HFFc6 (cell line): ENCODE data around the gene CACNB4. TPM values are rescaled to one million over a fixed set of nuclear protein-coding genes. Genes with fewer than 3 reads are reported as not detected.
A peak's percentile ranks its signal among the peaks of the same experiment; 100 is the strongest.

Source experiments
- DNase-seq: peaks from one replicate; pipeline ENCODE4 v3.0.0-alpha.2; 2018
- H3K27ac Mint-ChIP-seq: 2 replicates; pipeline ENCODE4 v1.8.0; 2020; ENCODE audit warnings: mild to moderate bottlenecking, mixed read lengths
- H3K27me3 Mint-ChIP-seq: 2 replicates; pipeline ENCODE4 v1.8.0; 2021; ENCODE audit warnings: mild to moderate bottlenecking, moderate library complexity, mixed read lengths; ENCODE audit not compliant: insufficient read depth
- H3K36me3 Mint-ChIP-seq: 2 replicates; pipeline ENCODE4 v1.8.0; 2021; ENCODE audit warnings: low read depth, mixed read lengths
- H3K4me1 Mint-ChIP-seq: 2 replicates; pipeline ENCODE4 v1.8.0; 2020; ENCODE audit warnings: low read depth, mixed read lengths
- H3K4me3 Mint-ChIP-seq: 2 replicates; pipeline ENCODE4 v1.8.0; 2020; ENCODE audit warnings: mild to moderate bottlenecking, moderate library complexity, mixed read lengths
- H3K9me3 Mint-ChIP-seq: 2 replicates; pipeline ENCODE4 v1.8.0; 2020; ENCODE audit warnings: mild to moderate bottlenecking, mixed read lengths
- total RNA-seq, 6 experiments: library from RNA; stranded (reverse); fragmentation: NEBNext Ultra II Directional; extraction: Animal tissue kit (Norgen Biotek cat#: 25700); gene quantifications; 2 replicates in 1 of 6; 3 replicates in 5 of 6; pipeline ENCODE4 v1.2.3, GENCODE V29; 2021
- TF ChIP-seq, protein P1 (sequence below): fragments of 200-600 bp; sonication (generic); IDR thresholded peaks from 2 replicates; pipeline ENCODE4 v1.5.0; 2021; ENCODE audit warnings: antibody characterized with exemption, mild to moderate bottlenecking

The CACNB4 gene
- total RNA-seq, 6 experiments from 2014 or later = 0.05 to 0.23 (median 0.21) TPM; not detected in 3

- H3K9me3 Mint-ChIP-seq = no peaks in the 10 kb centered on the region
- no peak overlapping the region for H3K27ac Mint-ChIP-seq
- TF ChIP-seq, protein P1, sequence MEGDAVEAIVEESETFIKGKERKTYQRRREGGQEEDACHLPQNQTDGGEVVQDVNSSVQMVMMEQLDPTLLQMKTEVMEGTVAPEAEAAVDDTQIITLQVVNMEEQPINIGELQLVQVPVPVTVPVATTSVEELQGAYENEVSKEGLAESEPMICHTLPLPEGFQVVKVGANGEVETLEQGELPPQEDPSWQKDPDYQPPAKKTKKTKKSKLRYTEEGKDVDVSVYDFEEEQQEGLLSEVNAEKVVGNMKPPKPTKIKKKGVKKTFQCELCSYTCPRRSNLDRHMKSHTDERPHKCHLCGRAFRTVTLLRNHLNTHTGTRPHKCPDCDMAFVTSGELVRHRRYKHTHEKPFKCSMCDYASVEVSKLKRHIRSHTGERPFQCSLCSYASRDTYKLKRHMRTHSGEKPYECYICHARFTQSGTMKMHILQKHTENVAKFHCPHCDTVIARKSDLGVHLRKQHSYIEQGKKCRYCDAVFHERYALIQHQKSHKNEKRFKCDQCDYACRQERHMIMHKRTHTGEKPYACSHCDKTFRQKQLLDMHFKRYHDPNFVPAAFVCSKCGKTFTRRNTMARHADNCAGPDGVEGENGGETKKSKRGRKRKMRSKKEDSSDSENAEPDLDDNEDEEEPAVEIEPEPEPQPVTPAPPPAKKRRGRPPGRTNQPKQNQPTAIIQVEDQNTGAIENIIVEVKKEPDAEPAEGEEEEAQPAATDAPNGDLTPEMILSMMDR = no peak
- H3K4me1 Mint-ChIP-seq = no peaks in the 10 kb centered on the region
- H3K36me3 Mint-ChIP-seq = no peaks in the 10 kb centered on the region
- DNase-seq = no peak
- peaks cover 10% of the 10 kb centered on the region for H3K27me3 Mint-ChIP-seq
- no peak overlapping the region for H3K4me3 Mint-ChIP-seq
Measured at GRCh38 chr2:151952691-151953456, 146.0 kb downstream of the CACNB4 start.

- Mint-ChIP-seq H3K9me3 (peaks cover 6% of the 10 kb centered on the region), H3K36me3 (no peaks in the 10 kb centered on the region), H3K27ac (no peak overlapping the region), H3K4me1 (no peaks in the 10 kb centered on the region), H3K4me3 (no peak overlapping the region), H3K27me3 (peaks cover 10% of the 10 kb centered on the region)
- no peak for DNase-seq
- TF ChIP-seq, protein P1 = no peak
Measured at GRCh38 chr2:151947813-151948165, 151.1 kb downstream of the CACNB4 start.

DNA sequence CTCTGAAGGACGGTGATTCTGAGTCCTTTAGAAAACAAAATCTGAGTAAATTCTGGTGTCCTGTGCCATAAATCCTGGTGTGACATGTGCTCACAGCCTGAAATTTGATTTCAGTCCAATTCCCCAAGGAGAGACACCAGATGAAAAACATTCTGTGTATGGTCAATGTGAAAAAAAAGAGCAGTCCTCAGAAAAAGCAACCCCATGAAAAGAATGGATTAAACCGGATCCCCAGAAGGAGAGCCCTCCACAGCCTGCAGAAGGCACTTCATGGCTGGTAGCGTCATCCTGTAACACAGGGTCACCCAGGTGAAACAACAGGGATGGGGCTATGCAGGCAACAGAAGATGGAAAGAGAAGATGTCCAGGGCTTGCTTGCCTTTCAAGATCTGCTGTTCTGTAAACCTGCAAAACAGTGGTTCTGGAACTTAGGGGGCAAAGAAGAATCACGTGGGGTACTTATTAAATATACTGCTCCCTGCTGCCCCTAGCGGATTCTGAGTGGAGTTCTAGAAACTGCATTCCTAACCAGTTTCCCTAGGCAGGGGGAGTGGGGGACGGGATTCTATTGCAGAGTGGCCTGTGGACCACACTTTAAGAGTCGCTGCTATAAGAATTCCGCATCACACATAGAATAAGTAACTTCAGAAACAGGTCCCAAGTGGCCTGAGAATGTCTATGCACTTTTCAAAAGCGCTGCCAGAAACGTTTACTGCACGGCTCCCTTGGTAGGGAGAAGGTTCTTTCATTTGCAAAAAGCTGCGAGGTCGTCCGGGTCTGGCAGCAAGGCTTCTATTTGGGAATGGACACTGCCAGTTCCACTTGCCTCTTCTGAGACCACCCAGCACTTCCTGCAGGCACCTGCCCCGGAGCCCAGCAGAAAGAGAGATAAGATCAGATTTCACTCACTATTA lies 151.7 kb downstream of the CACNB4 start:
- no peak for DNase-seq
- Mint-ChIP-seq H3K4me1 (no peaks in the 10 kb centered on the region), H3K27ac (no peak overlapping the region)

DNA sequence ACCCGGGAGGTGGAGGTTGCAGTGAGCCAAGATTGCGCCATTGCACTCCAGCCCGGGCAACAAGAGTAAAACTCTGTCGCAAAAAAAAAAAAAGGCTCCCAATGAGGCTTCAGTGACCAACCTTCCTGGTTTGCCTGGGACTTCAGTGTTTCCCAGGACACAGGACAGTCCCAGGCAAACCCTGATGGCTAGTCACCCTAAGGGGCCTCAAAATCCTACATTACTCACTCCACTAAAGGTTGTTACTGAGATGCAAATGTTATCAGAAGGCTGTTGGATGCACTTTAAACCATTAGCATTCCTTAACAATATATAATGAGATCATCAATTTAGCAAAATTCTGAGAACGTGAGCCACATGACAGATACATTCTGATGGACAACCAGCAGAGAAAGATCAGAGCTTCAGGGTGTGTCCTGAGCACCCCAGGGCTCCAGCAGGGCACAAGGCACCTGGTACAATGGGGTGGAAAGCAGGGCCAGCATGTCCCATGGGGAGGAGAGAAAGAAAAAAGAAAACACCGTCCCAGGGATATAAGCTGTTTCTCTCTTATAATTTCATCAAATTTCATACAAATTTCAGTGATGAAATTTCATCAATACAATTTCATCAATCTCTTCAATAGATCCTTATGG lies 152.5 kb downstream of the CACNB4 start:
- TF ChIP-seq, protein P1 = no peak
- Mint-ChIP-seq H3K9me3 (peaks cover 8% of the 10 kb centered on the region), H3K4me3 (no peak overlapping the region), H3K27ac (no peak overlapping the region), H3K36me3 (no peaks in the 10 kb centered on the region), H3K4me1 (no peaks in the 10 kb centered on the region), H3K27me3 (peaks cover 10% of the 10 kb centered on the region)
- DNase-seq = no peak

More for the DNA sequence above, 151.7 kb downstream of the CACNB4 start:
- peaks cover 8% of the 10 kb centered on the region for H3K9me3 Mint-ChIP-seq
- TF ChIP-seq, protein P1 = peak; percentile 71
- H3K4me3 Mint-ChIP-seq = no peak overlapping the region
- no peaks in the 10 kb centered on the region for H3K36me3 Mint-ChIP-seq
- peaks cover 10% of the 10 kb centered on the region for H3K27me3 Mint-ChIP-seq

- Mint-ChIP-seq H3K27ac (no peak overlapping the region), H3K4me3 (no peak overlapping the region), H3K36me3 (no peaks in the 10 kb centered on the region), H3K9me3 (peaks cover 8% of the 10 kb centered on the region), H3K4me1 (no peaks in the 10 kb centered on the region), H3K27me3 (peaks cover 10% of the 10 kb centered on the region)
- TF ChIP-seq, protein P1 = no peak
- DNase-seq = no peak
Measured at GRCh38 chr2:151945602-151946001, 153.2 kb downstream of the CACNB4 start.
